AG08396 (cell line): Measurements from ENCODE around the gene FAM13A.
"Not testable (repeated sequence)": the region's sequence is repeated elsewhere in the genome, so short reads cannot be mapped to it uniquely, and the experiment has no call there.

Source experiments
- DNase-seq: peaks from one replicate; pipeline ENCODE4 v3.0.0; 2012; ENCODE audit warnings: low spot score, mixed read lengths

FAM13A gene

GRCh38 chr4:88957570-88957969 is 99.4 kb downstream of the FAM13A start:
- no peak for DNase-seq

- DNase-seq, result no peak
Measured at GRCh38 chr4:88955580-88956380, 101.2 kb downstream of the FAM13A start.

- no peak for DNase-seq
Measured at GRCh38 chr4:88953400-88953799, 103.6 kb downstream of the FAM13A start.

- DNase-seq, result no peak
Measured at GRCh38 chr4:88952081-88952480, 104.9 kb downstream of the FAM13A start.

GRCh38 chr4:88949605-88950004 is 107.4 kb downstream of the FAM13A start:
- no peak for DNase-seq

- no peak for DNase-seq
Measured at GRCh38 chr4:88940506-88940905, 116.5 kb downstream of the FAM13A start.

- peak; percentile 13 for DNase-seq
Measured at GRCh38 chr4:88939697-88940096, 117.3 kb downstream of the FAM13A start.

GRCh38 chr4:88938138-88938537 is 118.8 kb downstream of the FAM13A start:
- peak; percentile 68 for DNase-seq

- no peak for DNase-seq
Measured at GRCh38 chr4:88937081-88937480, 119.9 kb downstream of the FAM13A start.

GRCh38 chr4:88933414-88934160 is 123.4 kb downstream of the FAM13A start:
- DNase-seq, result no peak

GRCh38 chr4:88928852-88929251 is 128.1 kb downstream of the FAM13A start:
- no peak for DNase-seq

- DNase-seq, result no peak
Measured at GRCh38 chr4:88927420-88927819, 129.6 kb downstream of the FAM13A start.

- DNase-seq, result no peak
Measured at GRCh38 chr4:88919056-88919455, 137.9 kb downstream of the FAM13A start.

GRCh38 chr4:88913181-88913580 is 143.8 kb downstream of the FAM13A start:
- not testable (repeated sequence) for DNase-seq

- no peak for DNase-seq
Measured at GRCh38 chr4:88911246-88912212, 145.5 kb downstream of the FAM13A start.

GRCh38 chr4:88910101-88910500 is 146.9 kb downstream of the FAM13A start:
- DNase-seq, result no peak

- no peak for DNase-seq
Measured at GRCh38 chr4:88908521-88908920, 148.5 kb downstream of the FAM13A start.

GRCh38 chr4:88908003-88908402 is 149.0 kb downstream of the FAM13A start:
- DNase-seq, result no peak

- no peak for DNase-seq
Measured at GRCh38 chr4:88907478-88907877, 149.5 kb downstream of the FAM13A start.

GRCh38 chr4:88904240-88904639 is 152.7 kb downstream of the FAM13A start:
- not testable (repeated sequence) for DNase-seq

- DNase-seq, result no peak
Measured at GRCh38 chr4:88900432-88900831, 156.6 kb downstream of the FAM13A start.

- no peak for DNase-seq
Measured at GRCh38 chr4:88897752-88898151, 159.2 kb downstream of the FAM13A start.
